Retina (tissue), 1 donor: Measurements from ENCODE around the gene ISX.

Experiments
- DNase-seq: peaks from one replicate; pipeline ENCODE4 v3.0.0-alpha.2; 2016

ISX gene

GRCh38 chr22:35114131-35114980 lies 48.4 kb downstream of the ISX start:
- DNase-seq = no peak

GRCh38 chr22:35115515-35115914 lies 49.6 kb downstream of the ISX start:
- no peak for DNase-seq

- DNase-seq = no peak
Observed at GRCh38 chr22:35116269-35116668, 50.3 kb downstream of the ISX start.

- no peak for DNase-seq
Observed at GRCh38 chr22:35116817-35117216, 50.9 kb downstream of the ISX start.

- no peak for DNase-seq
Observed at GRCh38 chr22:35119494-35119893, 53.5 kb downstream of the ISX start.

- DNase-seq = no peak
Observed at GRCh38 chr22:35124691-35125219, 58.8 kb downstream of the ISX start.

- DNase-seq = no peak
Observed at GRCh38 chr22:35126993-35127392, 61.0 kb downstream of the ISX start.

- DNase-seq = no peak
Observed at GRCh38 chr22:35128637-35129036, 62.7 kb downstream of the ISX start.

GRCh38 chr22:35131525-35132000 lies 65.6 kb downstream of the ISX start:
- no peak for DNase-seq

- DNase-seq = no peak
Observed at GRCh38 chr22:35132568-35132967, 66.6 kb downstream of the ISX start.

- DNase-seq = no peak
Observed at GRCh38 chr22:35133702-35134380, 67.9 kb downstream of the ISX start.

GRCh38 chr22:35134637-35135036 lies 68.7 kb downstream of the ISX start:
- DNase-seq = no peak

- DNase-seq = no peak
Observed at GRCh38 chr22:35135165-35135564, 69.2 kb downstream of the ISX start.
